Neuronal stem cell (in vitro differentiated cells): ENCODE results near the gene OR51A4.

Source experiments
- DNase-seq: peaks from one replicate; pipeline ENCODE4 v3.0.0-alpha.2; 2013; ENCODE audit warnings: low spot score
- H2AFZ ChIP-seq: one replicate; pipeline ENCODE4 v1.6.1; 2013; ENCODE audit warnings: mild to moderate bottlenecking, low read length, inconsistent platforms
- H2AK5ac ChIP-seq: 2 replicates; pipeline ENCODE4 v1.6.1; 2013; ENCODE audit warnings: low read depth, mild to moderate bottlenecking, inconsistent platforms, low read length, moderate library complexity, mixed read lengths
- H2BK120ac ChIP-seq: 2 replicates; pipeline ENCODE4 v1.6.1; 2013; ENCODE audit warnings: low read depth, mild to moderate bottlenecking, inconsistent platforms, low read length, moderate library complexity, mixed read lengths
- H2BK12ac ChIP-seq: one replicate; pipeline ENCODE4 v1.6.1; 2013; ENCODE audit warnings: low read length, inconsistent platforms
- H2BK15ac ChIP-seq: 2 replicates; pipeline ENCODE4 v1.6.1; 2013; ENCODE audit warnings: mild to moderate bottlenecking, low read length, inconsistent platforms, mixed read lengths
- H2BK5ac ChIP-seq: one replicate; pipeline ENCODE4 v1.6.1; 2013; ENCODE audit warnings: inconsistent platforms, mild to moderate bottlenecking, low read length, moderate library complexity
- H3K14ac ChIP-seq: one replicate; pipeline ENCODE4 v1.6.1; 2013; ENCODE audit warnings: low read length, inconsistent platforms
- H3K18ac ChIP-seq: 2 replicates; pipeline ENCODE4 v1.6.1; 2013; ENCODE audit warnings: low read length, inconsistent platforms
- H3K23ac ChIP-seq: 2 replicates; pipeline ENCODE4 v1.6.1; 2013; ENCODE audit warnings: low read depth, mild to moderate bottlenecking, mixed read lengths, low read length, inconsistent platforms; ENCODE audit not compliant: poor library complexity
- H3K27ac ChIP-seq: replicated peaks from 3 replicates; pipeline ENCODE4 v1.5.1; 2013; ENCODE audit warnings: low read length, inconsistent platforms
- H3K27me3 ChIP-seq, 3 experiments: 2 replicates each; pipeline ENCODE4 v1.6.1; 2013; ENCODE audit warnings: low read length in 3 of 3, mild to moderate bottlenecking in 2 of 3, inconsistent platforms in 1 of 3, low read depth in 1 of 3, mixed read lengths in 1 of 3, moderate library complexity in 1 of 3; ENCODE audit not compliant: control insufficient read depth in 3 of 3, insufficient read depth in 3 of 3
- H3K36me3 ChIP-seq, 2 donors: replicated peaks in 1 of 2; 2 replicates each; pipeline ENCODE4 v1.6.1; 2013; ENCODE audit warnings: low read length in 2 of 2; ENCODE audit not compliant: control insufficient read depth in 2 of 2, insufficient read depth in 2 of 2
- H3K4ac ChIP-seq: 2 replicates; pipeline ENCODE4 v1.6.1; 2013; ENCODE audit warnings: inconsistent platforms, mild to moderate bottlenecking, low read length, moderate library complexity
- H3K4me1 ChIP-seq, 2 donors: 1 replicate in 1 of 2; 2 replicates in 1 of 2; pipeline ENCODE4 v1.6.1; 2013; ENCODE audit warnings: low read length in 2 of 2, low read depth in 1 of 2; ENCODE audit not compliant: control insufficient read depth in 2 of 2, insufficient read depth in 1 of 2
- H3K4me2 ChIP-seq: one replicate; pipeline ENCODE4 v1.6.1; 2013; ENCODE audit warnings: mild to moderate bottlenecking, low read length, inconsistent platforms; ENCODE audit not compliant: insufficient read depth, poor library complexity, severe bottlenecking
- H3K4me3 ChIP-seq, 2 donors: 2 replicates each; pipeline ENCODE4 v1.5.1; 2013; ENCODE audit warnings: low read length in 2 of 2, mild to moderate bottlenecking in 2 of 2, inconsistent platforms in 1 of 2, moderate library complexity in 1 of 2
- H3K79me1 ChIP-seq: one replicate; pipeline ENCODE4 v1.6.1; 2013; ENCODE audit warnings: low read depth, mild to moderate bottlenecking, inconsistent platforms, low read length, moderate library complexity
- H3K9ac ChIP-seq: one replicate; pipeline ENCODE4 v1.6.1; 2013; ENCODE audit warnings: mild to moderate bottlenecking, low read depth, low read length, inconsistent platforms; ENCODE audit not compliant: poor library complexity
- H3K9me3 ChIP-seq, 2 donors: replicated peaks in 1 of 2; 2 replicates each; pipeline versions ENCODE3 to v1.6.1; 2013; ENCODE audit warnings: low read length in 2 of 2, mild to moderate bottlenecking in 2 of 2, inconsistent platforms in 1 of 2, low read depth in 1 of 2, mixed read lengths in 1 of 2, moderate library complexity in 1 of 2; ENCODE audit not compliant: control insufficient read depth in 2 of 2, insufficient read depth in 1 of 2
- H4K8ac ChIP-seq: one replicate; pipeline ENCODE4 v1.6.1; 2013; ENCODE audit warnings: low read depth, mild to moderate bottlenecking, inconsistent platforms, low read length, moderate library complexity
- H4K91ac ChIP-seq: one replicate; pipeline ENCODE4 v1.6.1; 2013; ENCODE audit warnings: low read length, low read depth, mild to moderate bottlenecking, inconsistent platforms; ENCODE audit not compliant: poor library complexity
- WGBS, 2 donors: extraction: QIAGEN DNeasy Blood & Tissue Kit; methylation state at CpG; one replicate each; pipeline ENCODE4 v1.1.7; 2013; ENCODE audit warnings: missing lambda C conversion rate in 2 of 2, mixed read lengths in 1 of 2; ENCODE audit not compliant: insufficient read length in 2 of 2, insufficient replicate concordance in 1 of 2; ENCODE audit errors: extremely low coverage in 2 of 2; 5-methylcytosine and 5-hydroxymethylcytosine counted together

Gene OR51A4

GRCh38 chr11:4921796-4922195 is 25.6 kb downstream of the OR51A4 start:
- no peaks in the 10 kb centered on the region for H3K27me3 ChIP-seq
- H3K23ac ChIP-seq, result no peak overlapping the region
- no peak overlapping the region for H2BK5ac ChIP-seq
- H3K9ac ChIP-seq, result no peak overlapping the region
- H3K18ac ChIP-seq, result no peak overlapping the region
- no peak for DNase-seq
- H2AK5ac ChIP-seq, result no peak overlapping the region
- no peak overlapping the region for H4K91ac ChIP-seq
- no peak overlapping the region for H3K14ac ChIP-seq
- no peak overlapping the region for H2BK120ac ChIP-seq
- H3K27ac ChIP-seq, result no peak overlapping the region
- no peak overlapping the region for H2BK15ac ChIP-seq
- no peak overlapping the region for H3K4ac ChIP-seq
- H3K4me2 ChIP-seq, result no peak overlapping the region
- no peaks in the 10 kb centered on the region for H3K79me1 ChIP-seq
- no peaks in the 10 kb centered on the region for H3K36me3 ChIP-seq
- H4K8ac ChIP-seq, result no peak overlapping the region
- no CpG with 5 or more reads among the region's 1 CpG for WGBS, 2 donors
- no peak overlapping the region for H2BK12ac ChIP-seq
- H2AFZ ChIP-seq, result no peak overlapping the region
- no peak overlapping the region for H3K4me3 ChIP-seq
- no peaks in the 10 kb centered on the region for H3K4me1 ChIP-seq
- H3K9me3 ChIP-seq, result no peaks in the 10 kb centered on the region

GRCh38 chr11:4919250-4919649 is 28.2 kb downstream of the OR51A4 start, which contains the start of gene OR51G2:
TSS of gene OR51G2 (minus strand) at chr11:4919350. CDS start at chr11:4915663, 3,687 bp downstream.
- H3K79me1 ChIP-seq, result no peaks in the 10 kb centered on the region
- no peak within 1 kb of the TSS for H2BK15ac ChIP-seq
- no CpG with 5 or more reads among the region's 4 CpGs for WGBS, 2 donors

DNA sequence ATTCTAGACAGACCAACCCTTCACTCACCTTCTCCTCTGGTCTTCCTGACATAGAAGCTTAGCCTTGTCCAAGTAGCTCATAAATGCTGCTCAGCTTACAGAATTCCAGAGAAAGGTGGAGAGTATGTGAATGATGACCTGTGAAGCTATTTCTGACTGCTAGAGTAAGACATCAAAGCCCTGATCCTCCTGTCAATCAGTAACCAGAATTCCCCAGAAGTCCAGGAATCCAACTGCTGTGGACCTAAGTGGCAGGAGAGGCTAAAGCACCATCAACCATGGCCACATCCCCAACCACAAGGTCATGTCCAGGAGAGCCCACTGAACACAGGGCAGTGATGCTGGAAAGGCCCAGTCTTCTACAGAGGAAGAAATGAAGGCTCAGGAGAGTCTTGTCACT is 30.8 kb downstream of the OR51A4 start:
- no peak overlapping the region for H3K18ac ChIP-seq
- no peak overlapping the region for H3K4me3 ChIP-seq
- H3K4me2 ChIP-seq, result no peak overlapping the region
- H3K14ac ChIP-seq, result no peak overlapping the region
- H3K23ac ChIP-seq, result no peak overlapping the region
- DNase-seq, result no peak
- H3K27me3 ChIP-seq, result no peaks in the 10 kb centered on the region
- no peak overlapping the region for H2AFZ ChIP-seq
- no peaks in the 10 kb centered on the region for H3K9me3 ChIP-seq
- H3K9ac ChIP-seq, result no peak overlapping the region
- no peak overlapping the region for H2BK120ac ChIP-seq
- H3K36me3 ChIP-seq, result no peaks in the 10 kb centered on the region
- H4K8ac ChIP-seq, result no peak overlapping the region
- no peaks in the 10 kb centered on the region for H3K79me1 ChIP-seq
- H2AK5ac ChIP-seq, result no peak overlapping the region
- H3K4ac ChIP-seq, result no peak overlapping the region
- no peak overlapping the region for H2BK5ac ChIP-seq
- H2BK15ac ChIP-seq, result no peak overlapping the region
- H2BK12ac ChIP-seq, result no peak overlapping the region
- no peak overlapping the region for H3K27ac ChIP-seq
- peaks cover 0 to 2% of the 10 kb centered on the region in 2 donors for H3K4me1 ChIP-seq
- H4K91ac ChIP-seq, result no peak overlapping the region

More at GRCh38 chr11:4919250-4919649, 28.2 kb downstream of the OR51A4 start, which contains the start of gene OR51G2:
- H2BK12ac ChIP-seq, result no peak within 1 kb of the TSS
- H3K9me3 ChIP-seq, result no peaks in the 10 kb centered on the region
- peaks cover 0 to 2% of the 10 kb centered on the region in 2 donors for H3K4me1 ChIP-seq
- H2BK5ac ChIP-seq, result no peak within 1 kb of the TSS
- no peak within 1 kb of the TSS for H2BK120ac ChIP-seq
- H3K27ac ChIP-seq, result no peak within 1 kb of the TSS
- H3K36me3 ChIP-seq, result no peaks in the 10 kb centered on the region
- no peak for DNase-seq
- no peak within 1 kb of the TSS for H3K4me2 ChIP-seq
- H4K91ac ChIP-seq, result no peak within 1 kb of the TSS
- H3K18ac ChIP-seq, result no peak within 1 kb of the TSS
- H3K23ac ChIP-seq, result no peak within 1 kb of the TSS
- no peak within 1 kb of the TSS for H2AFZ ChIP-seq
- no peak within 1 kb of the TSS for H2AK5ac ChIP-seq
- no peak within 1 kb of the TSS for H3K9ac ChIP-seq
- no peaks in the 10 kb centered on the region for H3K27me3 ChIP-seq
- no peak within 1 kb of the TSS for H3K4me3 ChIP-seq
- no peak within 1 kb of the TSS for H4K8ac ChIP-seq
- H3K14ac ChIP-seq, result no peak within 1 kb of the TSS
- no peak within 1 kb of the TSS for H3K4ac ChIP-seq

- Histone ChIP-seq H3K27me3 (no peaks in the 10 kb centered on the region), H3K4me1 (no peaks in the 10 kb centered on the region)
Measured at GRCh38 chr11:4903484-4903883, 43.9 kb downstream of the OR51A4 start, which contains the start of gene OR51A7. TSS of gene OR51A7 (plus strand) at chr11:4903783. CDS start at chr11:4907370, 3,587 bp downstream.

More at GRCh38 chr11:4903484-4903883, 43.9 kb downstream of the OR51A4 start, which contains the start of gene OR51A7:
- Histone ChIP-seq H2AK5ac (no peak within 1 kb of the TSS), H3K79me1 (no peaks in the 10 kb centered on the region), H2BK120ac (no peak within 1 kb of the TSS), H3K4me3 (no peak within 1 kb of the TSS), H2BK12ac (no peak within 1 kb of the TSS), H3K36me3 (no peaks in the 10 kb centered on the region), H2BK15ac (no peak within 1 kb of the TSS), H4K8ac (no peak within 1 kb of the TSS), H3K4me2 (no peak within 1 kb of the TSS), H2AFZ (no peak within 1 kb of the TSS), H3K14ac (no peak within 1 kb of the TSS), H3K4ac (no peak within 1 kb of the TSS), H3K9ac (no peak within 1 kb of the TSS), H3K27ac (no peak within 1 kb of the TSS), H3K23ac (no peak within 1 kb of the TSS), H4K91ac (no peak within 1 kb of the TSS), H3K18ac (no peak within 1 kb of the TSS), H2BK5ac (no peak within 1 kb of the TSS), H3K9me3 (no peaks in the 10 kb centered on the region)
- DNase-seq, result no peak
